Vagina (tissue), 2 donors: ENCODE measurements around the gene NOP53. TPM values are rescaled to one million over a fixed set of nuclear protein-coding genes. Genes with fewer than 3 reads are reported as not detected.
"Not testable (repeated sequence)": the region's sequence is repeated elsewhere in the genome, so short reads cannot be mapped to it uniquely, and the experiment has no call there.

Experiments used
- DNase-seq, 2 donors: peaks; one replicate each; pipeline ENCODE4 v3.0.0-alpha.2; 2017; ENCODE audit errors: extremely low spot score in 2 of 2
- H3K27ac ChIP-seq: fragments of 200-600 bp; sonication (generic); one replicate; pipeline ENCODE4 v1.5.1; 2019
- H3K27me3 ChIP-seq: fragments of 200-600 bp; sonication (generic); one replicate; pipeline ENCODE4 v1.5.1; 2019
- H3K36me3 ChIP-seq, 2 donors: fragments of 200-600 bp; sonication (generic); one replicate each; pipeline ENCODE4 v1.5.1; 2017 to 2019
- H3K4me1 ChIP-seq: fragments of 200-600 bp; sonication (generic); one replicate; pipeline ENCODE4 v1.5.1; 2019
- H3K4me3 ChIP-seq, 2 donors: fragments of 200-600 bp; sonication (generic); 1 replicate in 1 of 2; 2 replicates in 1 of 2; pipeline ENCODE4 v1.5.1; 2016 to 2019
- H3K9me3 ChIP-seq: fragments of 200-600 bp; sonication (generic); one replicate; pipeline ENCODE4 v1.5.1; 2019
- POLR2A ChIP-seq, 2 donors: fragments of 450-650 bp; IDR thresholded peaks; one replicate each; pipeline ENCODE4 v1.6.1; 2017; ENCODE audit warnings: antibody characterized with exemption in 2 of 2, mild to moderate bottlenecking in 2 of 2, moderate library complexity in 2 of 2
- POLR2AphosphoS5 ChIP-seq, 2 donors: sonication (generic); formaldehyde crosslinking; IDR thresholded peaks; one replicate each; pipeline ENCODE4 v1.9.0; 2017; ENCODE audit warnings: antibody characterized with exemption in 2 of 2, mild to moderate bottlenecking in 2 of 2, low read depth in 1 of 2; ENCODE audit not compliant: insufficient read depth in 1 of 2
- intact Hi-C: fragments of 100-400 bp; cut with DNase I; formaldehyde crosslinking; loops from one replicate; pipeline ENCODE4 v1.15.1; 2023
- total RNA-seq: library from RNA; depleted of rRNA; stranded (reverse); fragments of >200 nt; gene quantifications from one replicate; pipeline ENCODE4 v1.2.3, GENCODE V29; 2016
- TF ChIP-seq, protein P1 (sequence below), 3 experiments: fragments of 450-650 bp in 2 of 3; fragments of 200-600 bp in 1 of 3; sonication (generic) in 1 of 3; IDR thresholded peaks; one replicate each; pipeline ENCODE4 v1.5.1; 2017 to 2019; ENCODE audit warnings: antibody characterized with exemption in 3 of 3, mild to moderate bottlenecking in 2 of 3, moderate library complexity in 2 of 3

NOP53 gene
- total RNA-seq, 1 donor from 2014 or later, result 517 TPM

DNA sequence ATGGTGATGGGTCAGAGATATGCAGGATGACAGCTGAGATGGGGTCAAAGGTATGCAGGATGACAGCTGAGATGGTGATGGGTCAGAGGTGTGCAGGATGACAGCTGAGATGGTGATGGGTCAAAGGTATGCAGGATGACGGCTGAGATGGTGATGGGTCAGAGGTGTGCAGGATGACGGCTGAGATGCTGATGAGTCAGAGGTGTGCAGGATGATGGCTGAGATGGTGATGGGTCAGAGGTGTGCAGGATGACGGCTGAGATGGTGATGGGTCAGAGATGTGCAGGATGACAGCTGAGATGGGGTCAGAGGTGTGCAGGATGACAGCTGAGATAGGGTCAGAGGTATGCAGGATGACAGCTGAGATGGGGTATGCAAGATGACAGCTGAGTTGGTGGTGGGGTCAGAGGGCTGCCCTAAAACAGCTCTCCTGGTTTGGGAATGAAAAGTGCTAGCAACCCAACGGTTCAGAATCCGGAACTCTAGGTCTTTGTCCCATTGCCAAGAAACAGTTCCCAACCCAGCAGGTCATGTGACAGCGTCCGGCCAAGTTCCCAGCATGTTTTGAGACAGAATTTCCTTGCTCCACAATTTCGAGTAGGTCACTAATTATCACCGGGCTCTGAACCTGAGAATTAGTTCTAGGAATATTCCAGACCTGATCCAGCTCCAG, 36.4 kb downstream of the NOP53 start:
- peak overlapping the region in 1 of 2 donors; percentile 86 for H3K4me3 ChIP-seq
- intact Hi-C loops, result loop anchor here (10.0 kb wide), 1 partner anchor 67 kb away; the partner anchor contains the start of gene EHD2
- peak in 1 of 2 donors; percentile 71 for TF ChIP-seq POLR2AphosphoS5 (IDR thresholded peaks at IDR 0.05; ENCODE audit: insufficient read depth in 1 of 2, low read depth in 1 of 2)
- TF ChIP-seq, protein P1, sequence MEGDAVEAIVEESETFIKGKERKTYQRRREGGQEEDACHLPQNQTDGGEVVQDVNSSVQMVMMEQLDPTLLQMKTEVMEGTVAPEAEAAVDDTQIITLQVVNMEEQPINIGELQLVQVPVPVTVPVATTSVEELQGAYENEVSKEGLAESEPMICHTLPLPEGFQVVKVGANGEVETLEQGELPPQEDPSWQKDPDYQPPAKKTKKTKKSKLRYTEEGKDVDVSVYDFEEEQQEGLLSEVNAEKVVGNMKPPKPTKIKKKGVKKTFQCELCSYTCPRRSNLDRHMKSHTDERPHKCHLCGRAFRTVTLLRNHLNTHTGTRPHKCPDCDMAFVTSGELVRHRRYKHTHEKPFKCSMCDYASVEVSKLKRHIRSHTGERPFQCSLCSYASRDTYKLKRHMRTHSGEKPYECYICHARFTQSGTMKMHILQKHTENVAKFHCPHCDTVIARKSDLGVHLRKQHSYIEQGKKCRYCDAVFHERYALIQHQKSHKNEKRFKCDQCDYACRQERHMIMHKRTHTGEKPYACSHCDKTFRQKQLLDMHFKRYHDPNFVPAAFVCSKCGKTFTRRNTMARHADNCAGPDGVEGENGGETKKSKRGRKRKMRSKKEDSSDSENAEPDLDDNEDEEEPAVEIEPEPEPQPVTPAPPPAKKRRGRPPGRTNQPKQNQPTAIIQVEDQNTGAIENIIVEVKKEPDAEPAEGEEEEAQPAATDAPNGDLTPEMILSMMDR (IDR thresholded peaks at IDR 0.05), result no peak
- H3K9me3 ChIP-seq, result no peaks in the 10 kb centered on the region
- peaks cover 45% of the 10 kb centered on the region for H3K4me1 ChIP-seq
- H3K36me3 ChIP-seq, result peaks cover 0 to 46% of the 10 kb centered on the region in 2 donors
- peak overlapping the region; percentile 99 for H3K27ac ChIP-seq
- H3K27me3 ChIP-seq, result no peaks in the 10 kb centered on the region
- no peak for DNase-seq

DNA sequence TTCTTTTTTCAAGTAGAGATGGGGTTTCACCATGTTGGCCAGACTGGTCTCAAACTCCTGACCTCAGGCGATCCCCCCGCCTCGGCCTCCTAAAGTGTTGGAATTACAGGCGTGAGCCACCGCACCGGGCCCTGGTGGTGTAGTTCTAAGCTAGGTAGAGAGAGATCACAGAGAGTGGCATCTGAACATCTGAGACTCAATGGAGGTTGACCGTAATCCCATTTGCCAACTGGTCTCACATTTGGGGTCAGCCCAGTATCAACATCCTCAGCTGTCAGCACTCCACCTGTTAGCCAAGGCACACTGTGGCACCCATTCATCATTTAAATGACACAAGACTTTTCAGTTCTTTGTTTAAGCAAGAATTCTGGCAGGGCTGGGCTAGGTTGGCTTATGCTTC, 41.2 kb downstream of the NOP53 start:
- Histone ChIP-seq H3K27ac (no peak overlapping the region), H3K27me3 (no peaks in the 10 kb centered on the region), H3K4me3 (no peak overlapping the region), H3K36me3 (peaks cover 0 to 40% of the 10 kb centered on the region in 2 donors), H3K9me3 (no peaks in the 10 kb centered on the region), H3K4me1 (peaks cover 10% of the 10 kb centered on the region)
- TF ChIP-seq POLR2AphosphoS5 (IDR thresholded peaks at IDR 0.05; ENCODE audit: insufficient read depth in 1 of 2, low read depth in 1 of 2), result no peak
- TF ChIP-seq, protein P1 (IDR thresholded peaks at IDR 0.05), result no peak
- intact Hi-C loops, result loop anchor here (10.0 kb wide), 1 partner anchor 72 kb away; the partner anchor contains the start of gene EHD2
- DNase-seq, result no peak

- H3K36me3 ChIP-seq, result peaks cover 0 to 39% of the 10 kb centered on the region in 2 donors
- H3K4me3 ChIP-seq, H3K27me3 ChIP-seq, H3K27ac ChIP-seq, H3K9me3 ChIP-seq, H3K4me1 ChIP-seq, DNase-seq: not testable (repeated sequence)
- intact Hi-C loops, result loop anchor here (10.0 kb wide), 1 partner anchor 73 kb away; the partner anchor contains the start of gene EHD2
These were observed 42.0 kb downstream of the NOP53 start for GRCh38 chr19:47787307-47787706.

DNA sequence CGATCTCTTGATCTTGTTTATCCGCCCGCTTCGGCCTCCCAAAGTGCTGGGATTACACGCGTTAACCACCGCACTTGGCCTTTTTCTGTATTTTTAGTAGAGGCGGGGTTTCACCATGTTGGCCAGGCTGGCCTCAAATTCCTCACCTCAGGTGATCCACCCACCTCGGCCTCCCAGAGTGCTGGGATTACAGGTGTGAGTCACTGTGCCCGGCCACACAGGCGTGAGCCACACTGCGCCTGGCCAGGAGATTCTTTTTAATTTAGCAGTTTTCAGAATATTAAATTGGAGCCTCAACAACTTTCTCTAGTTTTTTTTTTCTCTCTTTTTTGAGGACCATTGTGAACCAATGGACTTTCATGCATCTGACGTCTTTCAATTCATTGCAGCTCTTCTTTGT, 44.5 kb downstream of the NOP53 start:
- H3K4me3 ChIP-seq, DNase-seq, H3K27me3 ChIP-seq, H3K4me1 ChIP-seq, H3K27ac ChIP-seq, H3K9me3 ChIP-seq: not testable (repeated sequence)
- intact Hi-C loops, result loop anchor here (5.0 to 10.0 kb wide), 2 partner anchors 38 to 75 kb away; partner anchors contain the start of gene EHD2
- peaks cover 0 to 18% of the 10 kb centered on the region in 2 donors for H3K36me3 ChIP-seq

GRCh38 chr19:47790398-47790814, 45.1 kb downstream of the NOP53 start:
- TF ChIP-seq, protein P1 (IDR thresholded peaks at IDR 0.05), result peak; percentile 6 to 85 (median 63)
- no peak for TF ChIP-seq POLR2A (IDR thresholded peaks at IDR 0.05)
- no peaks in the 10 kb centered on the region for H3K27me3 ChIP-seq
- peaks cover 0 to 14% of the 10 kb centered on the region in 2 donors for H3K36me3 ChIP-seq
- no peak overlapping the region for H3K4me3 ChIP-seq
- no peak for DNase-seq
- H3K9me3 ChIP-seq, result no peaks in the 10 kb centered on the region
- H3K4me1 ChIP-seq, result no peaks in the 10 kb centered on the region
- intact Hi-C loops, result loop anchor here (5.0 kb wide), 1 partner anchor 38 kb away; no protein-coding TSS in a partner anchor
- no peak overlapping the region for H3K27ac ChIP-seq

GRCh38 chr19:47792616-47793015, 47.3 kb downstream of the NOP53 start:
- no peak overlapping the region for H3K27ac ChIP-seq
- H3K36me3 ChIP-seq, result no peaks in the 10 kb centered on the region
- H3K9me3 ChIP-seq, result no peaks in the 10 kb centered on the region
- H3K27me3 ChIP-seq, result no peaks in the 10 kb centered on the region
- H3K4me3 ChIP-seq, result no peak overlapping the region
- H3K4me1 ChIP-seq, result no peaks in the 10 kb centered on the region
- DNase-seq, result no peak
- intact Hi-C loops, result loop anchor here (5.0 kb wide), 1 partner anchor 40 kb away; no protein-coding TSS in a partner anchor
- TF ChIP-seq POLR2AphosphoS5 (IDR thresholded peaks at IDR 0.05; ENCODE audit: insufficient read depth in 1 of 2, low read depth in 1 of 2) (no peak), POLR2A (IDR thresholded peaks at IDR 0.05) (no peak)
- TF ChIP-seq, protein P1 (IDR thresholded peaks at IDR 0.05), result no peak
